Body of pancreas (tissue), 4 donors: ENCODE results near the gene DHRS12. TPM values are rescaled to one million over a fixed set of nuclear protein-coding genes. Genes with fewer than 3 reads are reported as not detected.

Source experiments
- ATAC-seq: fragments of 150-250 bp; one replicate; pipeline ENCODE4 v1.9.1; 2016
- DNase-seq, 4 donors: peaks; one replicate each; pipeline ENCODE4 v3.0.0-alpha.2; 2019
- H3K27ac ChIP-seq, 4 donors: fragments of 200-600 bp; sonication (generic); 1 replicate in 3 of 4; 2 replicates in 1 of 4; pipeline versions ENCODE4 v1.5.1 to v1.6.1; 2016 to 2019; ENCODE audit warnings: mild to moderate bottlenecking in 1 of 4, mixed read lengths in 1 of 4, moderate library complexity in 1 of 4
- H3K27me3 ChIP-seq, 2 donors: fragments of 200-600 bp; sonication (generic); one replicate each; pipeline ENCODE4 v1.6.0; 2016; ENCODE audit warnings: mild to moderate bottlenecking in 1 of 2
- H3K36me3 ChIP-seq, 2 donors: fragments of 200-600 bp; sonication (generic); replicated peaks in 1 of 2; 2 replicates each; pipeline ENCODE4 v1.5.1; 2016; ENCODE audit warnings: low read depth in 2 of 2; ENCODE audit not compliant: insufficient read depth in 1 of 2
- H3K4me1 ChIP-seq: fragments of 200-600 bp; sonication (generic); one replicate; pipeline ENCODE4 v1.6.0; 2016
- H3K4me3 ChIP-seq, 2 donors: fragments of 200-600 bp; sonication (generic); 1 replicate in 1 of 2; 2 replicates in 1 of 2; pipeline ENCODE4 v1.5.1; 2016 to 2019
- H3K9me3 ChIP-seq, 3 donors: fragments of 200-600 bp; sonication (generic); 1 replicate in 2 of 3; 2 replicates in 1 of 3; pipeline ENCODE4 v1.5.1; 2016
- POLR2A ChIP-seq, 3 donors: fragments of 450-650 bp; IDR thresholded peaks; one replicate each; pipeline ENCODE4 v1.6.1; 2016; ENCODE audit warnings: antibody characterized with exemption in 3 of 3, mild to moderate bottlenecking in 2 of 3
- WGBS, 2 donors: methylation state at CpG; one replicate each; pipeline ENCODE4 v1.1.5; 2017; 5-methylcytosine and 5-hydroxymethylcytosine counted together
- intact Hi-C: fragments of 100-400 bp; cut with DNase I; formaldehyde crosslinking; loops from one replicate; pipeline ENCODE4 v1.15.1; 2023
- total RNA-seq, 2 donors: library from RNA; depleted of rRNA; stranded (reverse); fragments of >200 nt; gene quantifications; one replicate each; pipeline ENCODE4 v1.1.0, GENCODE V29; 2016
- TF ChIP-seq, protein P1 (sequence below), 7 experiments: fragments of 450-650 bp in 4 of 7; fragments of 200-600 bp in 3 of 7; sonication (generic) in 3 of 7; IDR thresholded peaks; one replicate each; pipeline ENCODE4 v1.5.1; 2016 to 2019; ENCODE audit warnings: antibody characterized with exemption in 7 of 7

Gene DHRS12
- total RNA-seq, 2 donors from 2014 or later, result 4.0 to 38.7 TPM

DNA sequence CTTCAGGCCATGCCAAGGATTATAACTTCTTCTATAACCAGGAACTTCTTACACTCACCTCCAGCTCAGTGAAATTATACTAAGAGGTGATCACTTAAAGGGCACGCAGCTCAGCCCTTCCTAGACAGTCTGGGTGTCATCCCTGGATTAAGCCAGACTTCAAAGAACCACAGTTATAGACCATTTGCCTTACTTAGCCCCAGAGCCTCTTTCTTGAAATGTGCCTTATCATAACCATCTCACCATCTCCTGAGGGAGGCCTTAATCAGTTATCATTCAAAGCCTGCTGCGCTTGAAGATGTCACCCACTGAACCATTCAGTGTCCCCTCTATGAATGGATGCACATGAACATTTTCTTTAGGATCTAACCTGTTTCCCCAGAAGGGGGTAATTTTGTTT, 10.1 kb upstream of the DHRS12 start:
- Histone ChIP-seq H3K4me3 (no peak overlapping the region), H3K9me3 (no peaks in the 10 kb centered on the region), H3K27me3 (no peaks in the 10 kb centered on the region), H3K36me3 (no peaks in the 10 kb centered on the region), H3K4me1 (peaks cover 15% of the 10 kb centered on the region), H3K27ac (no peak overlapping the region)
- WGBS, 2 donors, result 94 to 100% methylated on average over 2 of the region's 2 CpGs
- intact Hi-C loops, result loop anchor here (10.0 kb wide), 2 partner anchors 191 to 321 kb away; no protein-coding TSS in a partner anchor
- ATAC-seq (no peak), DNase-seq (no peak)
- TF ChIP-seq, protein P1, sequence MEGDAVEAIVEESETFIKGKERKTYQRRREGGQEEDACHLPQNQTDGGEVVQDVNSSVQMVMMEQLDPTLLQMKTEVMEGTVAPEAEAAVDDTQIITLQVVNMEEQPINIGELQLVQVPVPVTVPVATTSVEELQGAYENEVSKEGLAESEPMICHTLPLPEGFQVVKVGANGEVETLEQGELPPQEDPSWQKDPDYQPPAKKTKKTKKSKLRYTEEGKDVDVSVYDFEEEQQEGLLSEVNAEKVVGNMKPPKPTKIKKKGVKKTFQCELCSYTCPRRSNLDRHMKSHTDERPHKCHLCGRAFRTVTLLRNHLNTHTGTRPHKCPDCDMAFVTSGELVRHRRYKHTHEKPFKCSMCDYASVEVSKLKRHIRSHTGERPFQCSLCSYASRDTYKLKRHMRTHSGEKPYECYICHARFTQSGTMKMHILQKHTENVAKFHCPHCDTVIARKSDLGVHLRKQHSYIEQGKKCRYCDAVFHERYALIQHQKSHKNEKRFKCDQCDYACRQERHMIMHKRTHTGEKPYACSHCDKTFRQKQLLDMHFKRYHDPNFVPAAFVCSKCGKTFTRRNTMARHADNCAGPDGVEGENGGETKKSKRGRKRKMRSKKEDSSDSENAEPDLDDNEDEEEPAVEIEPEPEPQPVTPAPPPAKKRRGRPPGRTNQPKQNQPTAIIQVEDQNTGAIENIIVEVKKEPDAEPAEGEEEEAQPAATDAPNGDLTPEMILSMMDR (IDR thresholded peaks at IDR 0.05), result no peak
- TF ChIP-seq POLR2A (IDR thresholded peaks at IDR 0.05), result no peak

DNA sequence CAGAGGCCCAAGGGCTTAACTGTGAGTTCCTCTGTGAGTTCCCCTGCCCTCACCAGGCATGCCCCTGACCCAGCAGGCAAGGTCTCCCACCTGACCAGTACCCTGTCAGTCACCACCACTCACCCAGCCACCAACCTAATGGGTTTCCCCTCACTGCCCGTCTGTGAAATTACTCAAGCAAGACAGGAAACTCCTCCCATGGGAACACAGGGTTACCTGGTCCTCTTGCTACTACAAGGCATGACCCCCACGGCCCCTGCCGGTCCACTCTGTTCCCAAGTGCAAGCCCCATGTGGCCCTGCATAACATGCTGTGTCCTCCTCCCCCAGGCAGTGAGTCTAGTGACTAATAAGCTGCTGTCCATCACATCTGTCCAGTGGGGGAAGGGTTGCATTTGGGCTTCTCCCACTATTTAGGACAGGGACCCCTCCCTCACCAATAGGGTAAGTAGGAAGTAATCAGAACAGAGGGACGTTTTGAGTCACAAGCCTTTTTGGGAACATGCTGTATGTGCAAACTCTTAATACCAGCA, 8.0 kb upstream of the DHRS12 start:
- intact Hi-C loops, result loop anchor here (10.0 kb wide), 2 partner anchors 193 to 323 kb away; no protein-coding TSS in a partner anchor
- no peak for ATAC-seq

DNA sequence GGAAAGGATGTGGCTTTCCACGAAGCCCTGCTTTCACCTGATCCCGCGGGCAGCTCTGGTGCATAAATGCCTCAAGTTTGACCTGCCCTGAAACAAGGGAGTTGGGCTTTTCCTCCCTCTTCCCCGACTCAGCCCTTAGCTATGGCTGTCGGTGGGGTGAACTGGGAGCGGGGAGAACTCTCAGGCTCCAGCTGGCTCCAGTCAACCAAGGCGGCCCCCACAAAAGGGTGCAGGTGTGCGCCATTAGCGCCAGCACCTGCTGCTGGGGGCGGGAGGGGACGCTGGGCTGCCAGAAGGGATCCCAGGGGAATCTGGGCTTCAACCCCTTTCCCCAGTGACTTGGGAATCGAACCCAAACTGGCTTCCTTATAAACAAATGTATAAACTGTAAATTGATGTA, 7.1 kb upstream of the DHRS12 start:
- 85 to 87% methylated on average over 11 to 12 of the region's 12 CpGs for whole genome bisulfite sequencing, 2 donors
- intact Hi-C loops, result loop anchor here (10.0 kb wide), 2 partner anchors 194 to 324 kb away; no protein-coding TSS in a partner anchor
- DNase-seq (no peak), ATAC-seq (no peak)
- no peak for TF ChIP-seq POLR2A (IDR thresholded peaks at IDR 0.05)
- TF ChIP-seq, protein P1 (IDR thresholded peaks at IDR 0.05), result no peak
- no peaks in the 10 kb centered on the region for H3K36me3 ChIP-seq
- H3K4me1 ChIP-seq, result peaks cover 27% of the 10 kb centered on the region
- no peak overlapping the region for H3K4me3 ChIP-seq
- no peaks in the 10 kb centered on the region for H3K9me3 ChIP-seq
- no peaks in the 10 kb centered on the region for H3K27me3 ChIP-seq
- no peak overlapping the region for H3K27ac ChIP-seq

More for the DNA sequence above, 8.0 kb upstream of the DHRS12 start:
- Histone ChIP-seq H3K4me3 (no peak overlapping the region), H3K27ac (no peak overlapping the region), H3K4me1 (peaks cover 18% of the 10 kb centered on the region), H3K9me3 (no peaks in the 10 kb centered on the region), H3K36me3 (no peaks in the 10 kb centered on the region), H3K27me3 (no peaks in the 10 kb centered on the region)
- DNase-seq, result no peak
- WGBS, 2 donors, result 52 to 60% methylated on average over 4 of the region's 4 CpGs
- TF ChIP-seq POLR2A (IDR thresholded peaks at IDR 0.05), result no peak
- TF ChIP-seq, protein P1 (IDR thresholded peaks at IDR 0.05), result no peak

DNA sequence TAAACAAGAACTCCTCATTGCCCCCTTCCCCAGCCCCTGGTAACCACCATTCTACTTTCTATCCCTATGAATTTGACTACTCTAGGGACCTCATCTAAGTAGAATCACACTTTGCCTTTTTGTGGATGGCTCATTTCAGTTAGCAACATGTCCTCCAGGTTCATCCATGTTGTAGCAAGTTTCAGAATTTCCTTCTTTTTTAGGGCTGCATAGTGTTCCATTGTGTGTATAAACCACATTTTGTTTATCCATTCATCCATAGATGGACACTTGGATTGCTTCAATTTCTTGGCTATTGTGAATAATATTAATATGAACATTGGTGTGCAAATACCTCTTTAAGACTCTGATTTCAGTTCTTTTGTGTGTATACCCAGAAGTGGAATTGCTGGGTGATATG, 4.8 kb upstream of the DHRS12 start:
- Histone ChIP-seq H3K4me1 (peaks cover 26% of the 10 kb centered on the region), H3K27ac (no peak overlapping the region)
- intact Hi-C loops, result no loop called here

More for the DNA sequence above, 4.8 kb upstream of the DHRS12 start:
- Histone ChIP-seq H3K9me3 (no peaks in the 10 kb centered on the region), H3K4me3 (no peak overlapping the region), H3K27me3 (no peaks in the 10 kb centered on the region), H3K36me3 (no peaks in the 10 kb centered on the region)
- TF ChIP-seq, protein P1 (IDR thresholded peaks at IDR 0.05), result no peak
- no peak for TF ChIP-seq POLR2A (IDR thresholded peaks at IDR 0.05)
- ATAC-seq (no peak), DNase-seq (no peak)
